WTC11 (cell line): ENCODE data around the gene ZNF514. TPM values are rescaled to one million over a fixed set of nuclear protein-coding genes. Genes with fewer than 3 reads are reported as not detected.

Experiments
- CREM ChIP-seq: sonication (generic); formaldehyde crosslinking; IDR thresholded peaks from 2 replicates; pipeline ENCODE4 v1.8.1; 2022; ENCODE audit warnings: mild to moderate bottlenecking, missing genetic modification reagents, moderate library complexity
- ELF4 ChIP-seq: sonication (generic); formaldehyde crosslinking; IDR thresholded peaks from 2 replicates; pipeline ENCODE4 v1.8.1; 2022; ENCODE audit warnings: low read depth, mild to moderate bottlenecking, moderate library complexity, missing genetic modification reagents
- EMX1 ChIP-seq: fragments of 250-450 bp; sonication (Bioruptor Pico); IDR thresholded peaks from 2 replicates; pipeline ENCODE4 v1.8.0; 2021; ENCODE audit warnings: mild to moderate bottlenecking
- FOXJ3 ChIP-seq: sonication (generic); formaldehyde crosslinking; IDR thresholded peaks from 2 replicates; pipeline ENCODE4 v1.9.0; 2021; ENCODE audit warnings: missing genetic modification reagents, mild to moderate bottlenecking, borderline replicate concordance
- FOXP1 ChIP-seq: sonication (generic); formaldehyde crosslinking; IDR thresholded peaks from 2 replicates; pipeline ENCODE4 v1.8.0; 2022; ENCODE audit warnings: missing genetic modification reagents, mild to moderate bottlenecking, moderate library complexity, borderline replicate concordance
- OVOL2 ChIP-seq: fragments of 250-450 bp; sonication (Bioruptor Pico); IDR thresholded peaks from 2 replicates; pipeline ENCODE4 v1.9.0; 2021; ENCODE audit warnings: mild to moderate bottlenecking, borderline replicate concordance
- PRRX2 ChIP-seq: fragments of 250-450 bp; sonication (Bioruptor Pico); IDR thresholded peaks from 2 replicates; pipeline ENCODE4 v1.8.0; 2021; ENCODE audit warnings: mild to moderate bottlenecking
- RELA ChIP-seq: sonication (generic); formaldehyde crosslinking; IDR thresholded peaks from 2 replicates; pipeline ENCODE4 v1.8.1; 2022; ENCODE audit warnings: missing genetic modification reagents, mild to moderate bottlenecking, borderline replicate concordance
- RORB ChIP-seq: fragments of 250-450 bp; sonication (Bioruptor Pico); IDR thresholded peaks from 2 replicates; pipeline ENCODE4 v1.9.0; 2021; ENCODE audit warnings: mild to moderate bottlenecking
- SP1 ChIP-seq: sonication (generic); formaldehyde crosslinking; conservative IDR thresholded peaks from 2 replicates; pipeline ENCODE4 v1.8.1; 2022; ENCODE audit warnings: missing genetic modification reagents
- TEAD4 ChIP-seq: sonication (generic); formaldehyde crosslinking; IDR thresholded peaks from 2 replicates; pipeline ENCODE4 v1.8.0; 2022; ENCODE audit warnings: mild to moderate bottlenecking, missing genetic modification reagents
- ZNF121 ChIP-seq: sonication (generic); formaldehyde crosslinking; IDR thresholded peaks from 2 replicates; pipeline ENCODE4 v1.8.0; 2023; ENCODE audit warnings: missing genetic modification reagents
- ZNF138 ChIP-seq: sonication (generic); formaldehyde crosslinking; conservative IDR thresholded peaks from 2 replicates; pipeline ENCODE4 v1.8.1; 2022; ENCODE audit warnings: mild to moderate bottlenecking, moderate library complexity, missing genetic modification reagents
- ZNF396 ChIP-seq: fragments of 250-450 bp; sonication (Bioruptor Pico); IDR thresholded peaks from 2 replicates; pipeline ENCODE4 v1.8.0; 2021; ENCODE audit warnings: mild to moderate bottlenecking, moderate library complexity, borderline replicate concordance
- ZNF416 ChIP-seq: fragments of 250-450 bp; sonication (Bioruptor Pico); IDR thresholded peaks from 2 replicates; pipeline ENCODE4 v1.9.0; 2021; ENCODE audit warnings: mild to moderate bottlenecking, inconsistent platforms
- ZNF423 ChIP-seq: fragments of 250-450 bp; sonication (Bioruptor Pico); IDR thresholded peaks from 2 replicates; pipeline ENCODE4 v2.1.2; 2022; ENCODE audit warnings: mild to moderate bottlenecking, moderate library complexity
- ZNF671 ChIP-seq: fragments of 250-450 bp; sonication (Bioruptor Pico); IDR thresholded peaks from 2 replicates; pipeline ENCODE4 v1.8.0; 2021; ENCODE audit warnings: mild to moderate bottlenecking
- total RNA-seq: library from RNA; stranded (reverse); gene quantifications from 3 replicates; pipeline ENCODE4 v1.2.3, GENCODE V29; 2021
- TF ChIP-seq, protein P1 (sequence below): sonication (generic); formaldehyde crosslinking; IDR thresholded peaks from 2 replicates; pipeline ENCODE4 v1.8.1; 2023; ENCODE audit warnings: mild to moderate bottlenecking, moderate library complexity, missing genetic modification reagents
- TF ChIP-seq, protein P2 (sequence below): fragments of 200-600 bp; IDR thresholded peaks from 2 replicates; pipeline ENCODE4 v1.8.0; 2022; ENCODE audit warnings: antibody characterized with exemption
- TF ChIP-seq, protein P3 (sequence below): fragments of 250-450 bp; sonication (Bioruptor Pico); IDR thresholded peaks from 2 replicates; pipeline ENCODE4 v1.9.0; 2021; ENCODE audit warnings: mild to moderate bottlenecking
- TF ChIP-seq, protein P4 (sequence below): sonication (generic); formaldehyde crosslinking; IDR thresholded peaks from 2 replicates; pipeline ENCODE4 v1.8.1; 2023; ENCODE audit warnings: mild to moderate bottlenecking, missing genetic modification reagents
- TF ChIP-seq, protein P5 (sequence below): sonication (generic); formaldehyde crosslinking; IDR thresholded peaks from 2 replicates; pipeline ENCODE4 v1.8.0; 2022; ENCODE audit warnings: mild to moderate bottlenecking, missing genetic modification reagents
- TF ChIP-seq, protein P6 (sequence below): sonication (generic); formaldehyde crosslinking; IDR thresholded peaks from 2 replicates; pipeline ENCODE4 v1.8.1; 2022; ENCODE audit warnings: low read depth, mild to moderate bottlenecking, moderate library complexity, missing genetic modification reagents, borderline replicate concordance
- TF ChIP-seq, protein P7 (sequence below): sonication (generic); formaldehyde crosslinking; IDR thresholded peaks from 2 replicates; pipeline ENCODE4 v1.8.0; 2022; ENCODE audit warnings: missing genetic modification reagents
- TF ChIP-seq, protein P8 (sequence below): sonication (generic); formaldehyde crosslinking; IDR thresholded peaks from 2 replicates; pipeline ENCODE4 v1.8.1; 2022; ENCODE audit warnings: mild to moderate bottlenecking, moderate library complexity, missing genetic modification reagents

The ZNF514 gene
- total RNA-seq, 1 experiment from 2014 or later = 19.3 TPM

DNA sequence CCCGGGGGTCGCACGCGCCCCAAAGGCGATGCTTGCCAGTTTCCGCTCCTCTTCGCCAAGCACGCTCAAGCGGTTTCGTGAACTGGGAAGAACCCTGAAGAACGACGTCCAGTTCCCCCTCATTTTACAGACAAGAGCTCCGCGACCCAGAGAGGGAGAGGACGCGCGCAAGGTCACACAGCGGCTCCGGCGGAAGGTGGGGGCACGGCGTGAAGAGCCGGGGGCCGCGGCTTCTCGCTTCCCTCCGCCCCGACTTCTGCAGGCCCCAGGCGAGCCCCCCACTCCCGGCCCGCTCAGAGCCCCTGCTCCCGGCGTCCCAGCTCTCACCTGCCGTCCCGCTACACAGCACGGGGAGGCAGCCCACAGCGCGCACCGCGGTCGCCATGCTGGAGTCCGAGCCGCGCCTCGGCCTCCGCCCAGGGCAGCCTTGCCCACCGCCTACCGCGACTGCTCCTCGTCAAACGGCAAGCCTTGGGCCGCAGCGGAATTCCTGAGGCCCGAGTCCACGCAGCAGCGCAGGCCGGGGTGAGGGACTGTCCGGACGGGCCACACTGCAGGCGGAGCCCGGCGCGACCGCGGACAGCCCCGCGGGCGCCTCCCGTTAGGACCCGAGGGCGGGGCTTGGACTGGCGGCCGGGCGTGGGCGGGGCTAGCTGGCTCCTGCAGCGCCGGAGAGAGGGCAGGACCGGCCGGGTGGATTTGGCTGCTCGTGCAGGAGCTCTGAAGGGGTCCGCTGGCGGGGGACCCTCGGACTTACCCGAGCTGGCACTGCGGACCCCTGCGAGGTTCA, 38.0 kb downstream of the ZNF514 start, which contains the start of gene MRPS5 (continued):
- TF ChIP-seq, protein P1, sequence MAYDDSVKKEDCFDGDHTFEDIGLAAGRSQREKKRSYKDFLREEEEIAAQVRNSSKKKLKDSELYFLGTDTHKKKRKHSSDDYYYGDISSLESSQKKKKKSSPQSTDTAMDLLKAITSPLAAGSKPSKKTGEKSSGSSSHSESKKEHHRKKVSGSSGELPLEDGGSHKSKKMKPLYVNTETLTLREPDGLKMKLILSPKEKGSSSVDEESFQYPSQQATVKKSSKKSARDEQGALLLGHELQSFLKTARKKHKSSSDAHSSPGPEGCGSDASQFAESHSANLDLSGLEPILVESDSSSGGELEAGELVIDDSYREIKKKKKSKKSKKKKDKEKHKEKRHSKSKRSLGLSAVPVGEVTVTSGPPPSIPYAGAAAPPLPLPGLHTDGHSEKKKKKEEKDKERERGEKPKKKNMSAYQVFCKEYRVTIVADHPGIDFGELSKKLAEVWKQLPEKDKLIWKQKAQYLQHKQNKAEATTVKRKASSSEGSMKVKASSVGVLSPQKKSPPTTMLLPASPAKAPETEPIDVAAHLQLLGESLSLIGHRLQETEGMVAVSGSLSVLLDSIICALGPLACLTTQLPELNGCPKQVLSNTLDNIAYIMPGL (CRISPR knock-in tag) = peak; percentile 95; the same call in 1 of the 2 replicates
- TF ChIP-seq, protein P2, sequence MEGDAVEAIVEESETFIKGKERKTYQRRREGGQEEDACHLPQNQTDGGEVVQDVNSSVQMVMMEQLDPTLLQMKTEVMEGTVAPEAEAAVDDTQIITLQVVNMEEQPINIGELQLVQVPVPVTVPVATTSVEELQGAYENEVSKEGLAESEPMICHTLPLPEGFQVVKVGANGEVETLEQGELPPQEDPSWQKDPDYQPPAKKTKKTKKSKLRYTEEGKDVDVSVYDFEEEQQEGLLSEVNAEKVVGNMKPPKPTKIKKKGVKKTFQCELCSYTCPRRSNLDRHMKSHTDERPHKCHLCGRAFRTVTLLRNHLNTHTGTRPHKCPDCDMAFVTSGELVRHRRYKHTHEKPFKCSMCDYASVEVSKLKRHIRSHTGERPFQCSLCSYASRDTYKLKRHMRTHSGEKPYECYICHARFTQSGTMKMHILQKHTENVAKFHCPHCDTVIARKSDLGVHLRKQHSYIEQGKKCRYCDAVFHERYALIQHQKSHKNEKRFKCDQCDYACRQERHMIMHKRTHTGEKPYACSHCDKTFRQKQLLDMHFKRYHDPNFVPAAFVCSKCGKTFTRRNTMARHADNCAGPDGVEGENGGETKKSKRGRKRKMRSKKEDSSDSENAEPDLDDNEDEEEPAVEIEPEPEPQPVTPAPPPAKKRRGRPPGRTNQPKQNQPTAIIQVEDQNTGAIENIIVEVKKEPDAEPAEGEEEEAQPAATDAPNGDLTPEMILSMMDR = no peak
- TF ChIP-seq, protein P3, sequence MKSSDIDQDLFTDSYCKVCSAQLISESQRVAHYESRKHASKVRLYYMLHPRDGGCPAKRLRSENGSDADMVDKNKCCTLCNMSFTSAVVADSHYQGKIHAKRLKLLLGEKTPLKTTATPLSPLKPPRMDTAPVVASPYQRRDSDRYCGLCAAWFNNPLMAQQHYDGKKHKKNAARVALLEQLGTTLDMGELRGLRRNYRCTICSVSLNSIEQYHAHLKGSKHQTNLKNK (CRISPR knock-in tag) = no peak
- peak; percentile 56; the same call in 1 of the 2 replicates for TF ChIP-seq ZNF671
- peak; percentile 36; the same call in 1 of the 2 replicates for TF ChIP-seq TEAD4 (CRISPR knock-in tag)
- TF ChIP-seq FOXJ3 = no peak
- no peak for TF ChIP-seq ELF4 (CRISPR knock-in tag)
- TF ChIP-seq CREM = peak; percentile 42; the same call in 1 of the 2 replicates
- TF ChIP-seq FOXP1 = peak; percentile 56; the same call in 1 of the 2 replicates
- TF ChIP-seq ZNF423 (CRISPR knock-in tag) = no peak
- TF ChIP-seq ZNF396 (CRISPR knock-in tag) = no peak
- no peak for TF ChIP-seq EMX1
- TF ChIP-seq ZNF416 = no peak
- TF ChIP-seq OVOL2 (CRISPR knock-in tag) = no peak
- TF ChIP-seq ZNF121 (CRISPR knock-in tag) = 0 out of 2 replicates have a peak, but pooled peaks have one; percentile 8
- TF ChIP-seq ZNF138 (CRISPR knock-in tag) = no peak
- TF ChIP-seq, protein P4, sequence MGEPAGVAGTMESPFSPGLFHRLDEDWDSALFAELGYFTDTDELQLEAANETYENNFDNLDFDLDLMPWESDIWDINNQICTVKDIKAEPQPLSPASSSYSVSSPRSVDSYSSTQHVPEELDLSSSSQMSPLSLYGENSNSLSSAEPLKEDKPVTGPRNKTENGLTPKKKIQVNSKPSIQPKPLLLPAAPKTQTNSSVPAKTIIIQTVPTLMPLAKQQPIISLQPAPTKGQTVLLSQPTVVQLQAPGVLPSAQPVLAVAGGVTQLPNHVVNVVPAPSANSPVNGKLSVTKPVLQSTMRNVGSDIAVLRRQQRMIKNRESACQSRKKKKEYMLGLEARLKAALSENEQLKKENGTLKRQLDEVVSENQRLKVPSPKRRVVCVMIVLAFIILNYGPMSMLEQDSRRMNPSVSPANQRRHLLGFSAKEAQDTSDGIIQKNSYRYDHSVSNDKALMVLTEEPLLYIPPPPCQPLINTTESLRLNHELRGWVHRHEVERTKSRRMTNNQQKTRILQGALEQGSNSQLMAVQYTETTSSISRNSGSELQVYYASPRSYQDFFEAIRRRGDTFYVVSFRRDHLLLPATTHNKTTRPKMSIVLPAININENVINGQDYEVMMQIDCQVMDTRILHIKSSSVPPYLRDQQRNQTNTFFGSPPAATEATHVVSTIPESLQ (CRISPR knock-in tag) = no peak
- TF ChIP-seq SP1 = peak; percentile 90
- TF ChIP-seq RELA (CRISPR knock-in tag) = peak; percentile 72; the same call in 1 of the 2 replicates
- TF ChIP-seq, protein P5, sequence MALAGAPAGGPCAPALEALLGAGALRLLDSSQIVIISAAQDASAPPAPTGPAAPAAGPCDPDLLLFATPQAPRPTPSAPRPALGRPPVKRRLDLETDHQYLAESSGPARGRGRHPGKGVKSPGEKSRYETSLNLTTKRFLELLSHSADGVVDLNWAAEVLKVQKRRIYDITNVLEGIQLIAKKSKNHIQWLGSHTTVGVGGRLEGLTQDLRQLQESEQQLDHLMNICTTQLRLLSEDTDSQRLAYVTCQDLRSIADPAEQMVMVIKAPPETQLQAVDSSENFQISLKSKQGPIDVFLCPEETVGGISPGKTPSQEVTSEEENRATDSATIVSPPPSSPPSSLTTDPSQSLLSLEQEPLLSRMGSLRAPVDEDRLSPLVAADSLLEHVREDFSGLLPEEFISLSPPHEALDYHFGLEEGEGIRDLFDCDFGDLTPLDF (CRISPR knock-in tag) = no peak
- TF ChIP-seq, protein P6, sequence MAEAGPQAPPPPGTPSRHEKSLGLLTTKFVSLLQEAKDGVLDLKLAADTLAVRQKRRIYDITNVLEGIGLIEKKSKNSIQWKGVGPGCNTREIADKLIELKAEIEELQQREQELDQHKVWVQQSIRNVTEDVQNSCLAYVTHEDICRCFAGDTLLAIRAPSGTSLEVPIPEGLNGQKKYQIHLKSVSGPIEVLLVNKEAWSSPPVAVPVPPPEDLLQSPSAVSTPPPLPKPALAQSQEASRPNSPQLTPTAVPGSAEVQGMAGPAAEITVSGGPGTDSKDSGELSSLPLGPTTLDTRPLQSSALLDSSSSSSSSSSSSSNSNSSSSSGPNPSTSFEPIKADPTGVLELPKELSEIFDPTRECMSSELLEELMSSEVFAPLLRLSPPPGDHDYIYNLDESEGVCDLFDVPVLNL (CRISPR knock-in tag) = no peak
- TF ChIP-seq, protein P7, sequence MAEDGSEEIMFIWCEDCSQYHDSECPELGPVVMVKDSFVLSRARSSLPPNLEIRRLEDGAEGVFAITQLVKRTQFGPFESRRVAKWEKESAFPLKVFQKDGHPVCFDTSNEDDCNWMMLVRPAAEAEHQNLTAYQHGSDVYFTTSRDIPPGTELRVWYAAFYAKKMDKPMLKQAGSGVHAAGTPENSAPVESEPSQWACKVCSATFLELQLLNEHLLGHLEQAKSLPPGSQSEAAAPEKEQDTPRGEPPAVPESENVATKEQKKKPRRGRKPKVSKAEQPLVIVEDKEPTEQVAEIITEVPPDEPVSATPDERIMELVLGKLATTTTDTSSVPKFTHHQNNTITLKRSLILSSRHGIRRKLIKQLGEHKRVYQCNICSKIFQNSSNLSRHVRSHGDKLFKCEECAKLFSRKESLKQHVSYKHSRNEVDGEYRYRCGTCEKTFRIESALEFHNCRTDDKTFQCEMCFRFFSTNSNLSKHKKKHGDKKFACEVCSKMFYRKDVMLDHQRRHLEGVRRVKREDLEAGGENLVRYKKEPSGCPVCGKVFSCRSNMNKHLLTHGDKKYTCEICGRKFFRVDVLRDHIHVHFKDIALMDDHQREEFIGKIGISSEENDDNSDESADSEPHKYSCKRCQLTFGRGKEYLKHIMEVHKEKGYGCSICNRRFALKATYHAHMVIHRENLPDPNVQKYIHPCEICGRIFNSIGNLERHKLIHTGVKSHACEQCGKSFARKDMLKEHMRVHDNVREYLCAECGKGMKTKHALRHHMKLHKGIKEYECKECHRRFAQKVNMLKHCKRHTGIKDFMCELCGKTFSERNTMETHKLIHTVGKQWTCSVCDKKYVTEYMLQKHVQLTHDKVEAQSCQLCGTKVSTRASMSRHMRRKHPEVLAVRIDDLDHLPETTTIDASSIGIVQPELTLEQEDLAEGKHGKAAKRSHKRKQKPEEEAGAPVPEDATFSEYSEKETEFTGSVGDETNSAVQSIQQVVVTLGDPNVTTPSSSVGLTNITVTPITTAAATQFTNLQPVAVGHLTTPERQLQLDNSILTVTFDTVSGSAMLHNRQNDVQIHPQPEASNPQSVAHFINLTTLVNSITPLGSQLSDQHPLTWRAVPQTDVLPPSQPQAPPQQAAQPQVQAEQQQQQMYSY (CRISPR knock-in tag) = peak; percentile 57
- TF ChIP-seq RORB = no peak
- no peak for TF ChIP-seq PRRX2 (CRISPR knock-in tag)
- TF ChIP-seq, protein P8, sequence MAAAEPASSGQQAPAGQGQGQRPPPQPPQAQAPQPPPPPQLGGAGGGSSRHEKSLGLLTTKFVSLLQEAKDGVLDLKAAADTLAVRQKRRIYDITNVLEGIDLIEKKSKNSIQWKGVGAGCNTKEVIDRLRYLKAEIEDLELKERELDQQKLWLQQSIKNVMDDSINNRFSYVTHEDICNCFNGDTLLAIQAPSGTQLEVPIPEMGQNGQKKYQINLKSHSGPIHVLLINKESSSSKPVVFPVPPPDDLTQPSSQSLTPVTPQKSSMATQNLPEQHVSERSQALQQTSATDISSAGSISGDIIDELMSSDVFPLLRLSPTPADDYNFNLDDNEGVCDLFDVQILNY (CRISPR knock-in tag) = peak; percentile 57; the same call in 1 of the 2 replicates
